HEK293 (cell line): ENCODE results near the gene SLC51B.

Source experiments
- CTCF ChIP-seq: fragments of 450-650 bp; formaldehyde crosslinking; IDR thresholded peaks from 2 replicates; pipeline ENCODE4 v1.5.1; 2016; ENCODE audit warnings: missing biosample characterization, missing genetic modification characterization
- REST ChIP-seq: fragments of 450-650 bp; formaldehyde crosslinking; IDR thresholded peaks from 2 replicates; pipeline ENCODE4 v1.5.1; 2016; ENCODE audit warnings: missing biosample characterization, missing genetic modification characterization
- ZNF175 ChIP-seq: fragments of 450-650 bp; formaldehyde crosslinking; IDR thresholded peaks from 2 replicates; pipeline ENCODE4 v1.5.1; 2016; ENCODE audit warnings: missing biosample characterization, missing genetic modification characterization
- ZNF274 ChIP-seq, 2 experiments: fragments of 200-500 bp in 1 of 2; fragments of 450-650 bp in 1 of 2; sonication (Bioruptor generic) in 1 of 2; formaldehyde crosslinking in 1 of 2; IDR thresholded peaks; 2 replicates each; pipeline versions ENCODE4 v1.5.1 to v1.6.1; 2014 to 2016; ENCODE audit warnings: borderline replicate concordance in 1 of 2, inconsistent platforms in 1 of 2, low read length in 1 of 2, missing biosample characterization in 1 of 2, missing genetic modification characterization in 1 of 2
- ZNF280D ChIP-seq: fragments of 450-650 bp; formaldehyde crosslinking; IDR thresholded peaks from 2 replicates; pipeline ENCODE4 v1.5.1; 2016; ENCODE audit warnings: missing biosample characterization, missing genetic modification characterization
- ZNF311 ChIP-seq: fragments of 450-650 bp; formaldehyde crosslinking; IDR thresholded peaks from 2 replicates; pipeline ENCODE4 v1.5.1; 2017; ENCODE audit warnings: missing biosample characterization, missing genetic modification characterization, borderline replicate concordance
- ZNF362 ChIP-seq: fragments of 450-650 bp; formaldehyde crosslinking; IDR thresholded peaks from 2 replicates; pipeline ENCODE4 v1.5.1; 2016; ENCODE audit warnings: missing biosample characterization, missing genetic modification characterization
- ZNF530 ChIP-seq: fragments of 450-650 bp; formaldehyde crosslinking; IDR thresholded peaks from 2 replicates; pipeline ENCODE4 v1.5.1; 2016; ENCODE audit warnings: low read depth, missing biosample characterization, missing genetic modification characterization
- ZNF560 ChIP-seq: fragments of 450-650 bp; formaldehyde crosslinking; IDR thresholded peaks from 2 replicates; pipeline ENCODE4 v1.5.1; 2017; ENCODE audit warnings: missing biosample characterization, missing genetic modification characterization, borderline replicate concordance
- ZNF596 ChIP-seq: fragments of 450-650 bp; IDR thresholded peaks from 2 replicates; pipeline ENCODE4 v1.5.0; 2018; ENCODE audit warnings: missing biosample characterization, mild to moderate bottlenecking, missing genetic modification characterization, moderate library complexity
- ZNF701 ChIP-seq: fragments of 450-650 bp; formaldehyde crosslinking; IDR thresholded peaks from 2 replicates; pipeline ENCODE4 v1.5.1; 2016; ENCODE audit warnings: missing biosample characterization, missing genetic modification characterization
- ZSCAN30 ChIP-seq: fragments of 450-650 bp; IDR thresholded peaks from 2 replicates; pipeline ENCODE4 v1.5.1; 2018; ENCODE audit warnings: missing biosample characterization, mild to moderate bottlenecking, missing genetic modification characterization, moderate library complexity
- ZXDB ChIP-seq: fragments of 450-650 bp; formaldehyde crosslinking; IDR thresholded peaks from 2 replicates; pipeline ENCODE4 v1.5.1; 2016; ENCODE audit warnings: missing biosample characterization, missing genetic modification characterization

- TF ChIP-seq ZNF175 (tag by site-specific recombination) (no peak), CTCF (tag by site-specific recombination) (no peak), ZSCAN30 (tag by site-specific recombination) (no peak), ZXDB (tag by site-specific recombination) (no peak), ZNF560 (tag by site-specific recombination) (no peak), ZNF596 (tag by site-specific recombination) (no peak), ZNF311 (tag by site-specific recombination) (no peak), ZNF530 (tag by site-specific recombination) (no peak), REST (tag by site-specific recombination) (no peak), ZNF280D (tag by site-specific recombination) (no peak), ZNF701 (no peak), ZNF274 (IDR thresholded peaks at IDR 0.05; ENCODE audit: low read length) (no peak), ZNF274 (tag by site-specific recombination; IDR thresholded peaks at IDR 0.05; ENCODE audit: borderline replicate concordance) (no peak), ZNF362 (no peak)
Measured at GRCh38 chr15:65089206-65089824, 44.1 kb downstream of the SLC51B start.
